Measurements from ENCODE around the gene TARS2. TPM values are rescaled to one million over a fixed set of nuclear protein-coding genes. Genes with fewer than 3 reads are reported as not detected.

TARS2 gene
- total and polyA plus RNA-seq, 2 of the 13 experiments (the other 11 are each of a cell fraction or from before 2014, with no cell fraction given): 21.3 to 22.8 TPM

DNA sequence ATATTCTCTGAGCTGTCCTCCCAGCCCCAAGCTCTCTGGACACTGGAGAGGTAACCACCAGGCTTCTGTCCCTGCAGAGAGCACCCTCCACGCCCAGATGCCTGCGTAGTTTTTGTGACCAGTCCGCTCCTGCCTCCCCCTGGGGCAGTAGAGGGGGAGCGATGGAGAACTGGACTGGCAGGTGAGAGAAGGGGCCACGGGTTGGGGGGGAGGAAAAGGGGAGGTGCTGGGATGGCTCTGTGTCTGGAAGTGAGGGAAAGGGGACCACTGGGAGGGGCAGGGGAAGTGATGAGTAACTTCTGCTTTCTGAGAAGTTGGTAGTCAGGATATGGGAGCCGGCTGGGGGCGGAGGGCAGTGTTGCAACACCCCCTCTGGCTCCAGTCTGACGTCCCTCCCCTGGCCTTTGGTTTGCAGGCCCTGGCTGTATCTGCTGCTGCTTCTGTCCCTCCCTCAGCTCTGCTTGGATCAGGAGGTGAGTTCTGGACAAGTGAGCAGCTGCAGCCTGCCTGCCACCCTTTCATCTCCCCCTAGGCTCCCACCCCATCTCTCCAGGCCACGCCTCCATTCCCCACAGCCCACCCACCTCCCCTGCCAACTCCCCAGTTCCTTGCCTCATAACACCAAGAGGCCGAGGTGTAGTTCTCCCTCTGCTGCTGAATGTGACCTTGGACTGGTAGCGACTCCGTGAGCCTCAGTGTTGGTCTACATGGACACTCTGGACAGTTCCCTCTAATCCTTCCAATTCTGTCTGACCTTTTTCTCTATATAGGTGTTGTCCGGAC is 65.1 kb downstream of the TARS2 start (continued):
- TF ChIP-seq IRX3 (CRISPR knock-in tag; IDR thresholded peaks at IDR 0.05; ENCODE audit: borderline replicate concordance, low read depth): no peak
- no peak for TF ChIP-seq SMAD9 (CRISPR knock-in tag; IDR thresholded peaks at IDR 0.05)
- TF ChIP-seq ZNF234 (CRISPR knock-in tag; conservative IDR thresholded peaks at IDR 0.05): no peak
- TF ChIP-seq, protein P1, sequence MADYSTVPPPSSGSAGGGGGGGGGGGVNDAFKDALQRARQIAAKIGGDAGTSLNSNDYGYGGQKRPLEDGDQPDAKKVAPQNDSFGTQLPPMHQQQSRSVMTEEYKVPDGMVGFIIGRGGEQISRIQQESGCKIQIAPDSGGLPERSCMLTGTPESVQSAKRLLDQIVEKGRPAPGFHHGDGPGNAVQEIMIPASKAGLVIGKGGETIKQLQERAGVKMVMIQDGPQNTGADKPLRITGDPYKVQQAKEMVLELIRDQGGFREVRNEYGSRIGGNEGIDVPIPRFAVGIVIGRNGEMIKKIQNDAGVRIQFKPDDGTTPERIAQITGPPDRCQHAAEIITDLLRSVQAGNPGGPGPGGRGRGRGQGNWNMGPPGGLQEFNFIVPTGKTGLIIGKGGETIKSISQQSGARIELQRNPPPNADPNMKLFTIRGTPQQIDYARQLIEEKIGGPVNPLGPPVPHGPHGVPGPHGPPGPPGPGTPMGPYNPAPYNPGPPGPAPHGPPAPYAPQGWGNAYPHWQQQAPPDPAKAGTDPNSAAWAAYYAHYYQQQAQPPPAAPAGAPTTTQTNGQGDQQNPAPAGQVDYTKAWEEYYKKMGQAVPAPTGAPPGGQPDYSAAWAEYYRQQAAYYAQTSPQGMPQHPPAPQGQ (CRISPR knock-in tag; IDR thresholded peaks at IDR 0.05; ENCODE audit: borderline replicate concordance): no peak
- TF ChIP-seq, protein P2, sequence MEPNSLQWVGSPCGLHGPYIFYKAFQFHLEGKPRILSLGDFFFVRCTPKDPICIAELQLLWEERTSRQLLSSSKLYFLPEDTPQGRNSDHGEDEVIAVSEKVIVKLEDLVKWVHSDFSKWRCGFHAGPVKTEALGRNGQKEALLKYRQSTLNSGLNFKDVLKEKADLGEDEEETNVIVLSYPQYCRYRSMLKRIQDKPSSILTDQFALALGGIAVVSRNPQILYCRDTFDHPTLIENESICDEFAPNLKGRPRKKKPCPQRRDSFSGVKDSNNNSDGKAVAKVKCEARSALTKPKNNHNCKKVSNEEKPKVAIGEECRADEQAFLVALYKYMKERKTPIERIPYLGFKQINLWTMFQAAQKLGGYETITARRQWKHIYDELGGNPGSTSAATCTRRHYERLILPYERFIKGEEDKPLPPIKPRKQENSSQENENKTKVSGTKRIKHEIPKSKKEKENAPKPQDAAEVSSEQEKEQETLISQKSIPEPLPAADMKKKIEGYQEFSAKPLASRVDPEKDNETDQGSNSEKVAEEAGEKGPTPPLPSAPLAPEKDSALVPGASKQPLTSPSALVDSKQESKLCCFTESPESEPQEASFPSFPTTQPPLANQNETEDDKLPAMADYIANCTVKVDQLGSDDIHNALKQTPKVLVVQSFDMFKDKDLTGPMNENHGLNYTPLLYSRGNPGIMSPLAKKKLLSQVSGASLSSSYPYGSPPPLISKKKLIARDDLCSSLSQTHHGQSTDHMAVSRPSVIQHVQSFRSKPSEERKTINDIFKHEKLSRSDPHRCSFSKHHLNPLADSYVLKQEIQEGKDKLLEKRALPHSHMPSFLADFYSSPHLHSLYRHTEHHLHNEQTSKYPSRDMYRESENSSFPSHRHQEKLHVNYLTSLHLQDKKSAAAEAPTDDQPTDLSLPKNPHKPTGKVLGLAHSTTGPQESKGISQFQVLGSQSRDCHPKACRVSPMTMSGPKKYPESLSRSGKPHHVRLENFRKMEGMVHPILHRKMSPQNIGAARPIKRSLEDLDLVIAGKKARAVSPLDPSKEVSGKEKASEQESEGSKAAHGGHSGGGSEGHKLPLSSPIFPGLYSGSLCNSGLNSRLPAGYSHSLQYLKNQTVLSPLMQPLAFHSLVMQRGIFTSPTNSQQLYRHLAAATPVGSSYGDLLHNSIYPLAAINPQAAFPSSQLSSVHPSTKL (CRISPR knock-in tag; IDR thresholded peaks at IDR 0.05): peak; percentile 79
- 0 out of 2 replicates have a peak, but pooled peaks have one; percentile 48 for TF ChIP-seq ZNF501 (CRISPR knock-in tag; IDR thresholded peaks at IDR 0.05)
- no peak for TF ChIP-seq CERS6 (CRISPR knock-in tag; IDR thresholded peaks at IDR 0.05)
- TF ChIP-seq TP53 (CRISPR knock-in tag; conservative IDR thresholded peaks at IDR 0.05): no peak
- TF ChIP-seq TOPORS (CRISPR knock-in tag; IDR thresholded peaks at IDR 0.05): no peak
- no peak for TF ChIP-seq ZNF576 (CRISPR knock-in tag; IDR thresholded peaks at IDR 0.05)
- TF ChIP-seq, protein P3, sequence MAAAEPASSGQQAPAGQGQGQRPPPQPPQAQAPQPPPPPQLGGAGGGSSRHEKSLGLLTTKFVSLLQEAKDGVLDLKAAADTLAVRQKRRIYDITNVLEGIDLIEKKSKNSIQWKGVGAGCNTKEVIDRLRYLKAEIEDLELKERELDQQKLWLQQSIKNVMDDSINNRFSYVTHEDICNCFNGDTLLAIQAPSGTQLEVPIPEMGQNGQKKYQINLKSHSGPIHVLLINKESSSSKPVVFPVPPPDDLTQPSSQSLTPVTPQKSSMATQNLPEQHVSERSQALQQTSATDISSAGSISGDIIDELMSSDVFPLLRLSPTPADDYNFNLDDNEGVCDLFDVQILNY (CRISPR knock-in tag; conservative IDR thresholded peaks at IDR 0.05): no peak
- no peak for TF ChIP-seq SMARCE1 (IDR thresholded peaks at IDR 0.05; ENCODE audit: borderline replicate concordance)
- TF ChIP-seq ZNF75D (CRISPR knock-in tag; IDR thresholded peaks at IDR 0.05; ENCODE audit: borderline replicate concordance): no peak
- no peak; the same call in 1 of the 2 replicates for TF ChIP-seq ESRRA (CRISPR knock-in tag; IDR thresholded peaks at IDR 0.05; ENCODE audit: low read depth)
- no peak for TF ChIP-seq KDM3A (CRISPR knock-in tag; IDR thresholded peaks at IDR 0.05; ENCODE audit: low read depth)
- TF ChIP-seq ZNF790 (CRISPR knock-in tag; IDR thresholded peaks at IDR 0.05; ENCODE audit: borderline replicate concordance): no peak
- TF ChIP-seq ZFP91 (CRISPR knock-in tag; IDR thresholded peaks at IDR 0.05; ENCODE audit: borderline replicate concordance): peak; percentile 38; the same call in 1 of the 2 replicates
- TF ChIP-seq REPIN1 (CRISPR knock-in tag; IDR thresholded peaks at IDR 0.05; ENCODE audit: borderline replicate concordance, low read depth): no peak
- TF ChIP-seq ZNF607 (CRISPR knock-in tag; IDR thresholded peaks at IDR 0.05; ENCODE audit: borderline replicate concordance): no peak
